Smooth muscle cell (in vitro differentiated cells): Measurements from ENCODE around the gene PTPN3. TPM values are rescaled to one million over a fixed set of nuclear protein-coding genes. Genes with fewer than 3 reads are reported as not detected.

Experiments
- DNase-seq: peaks from one replicate; lab custom pipeline; 2025; ENCODE audit not compliant: unreplicated experiment; lab: John Stamatoyannopoulos, UW
- H2AFZ ChIP-seq: fragments of 200-600 bp; sonication (generic); 2 replicates; pipeline ENCODE4 v1.6.0; 2016; ENCODE audit warnings: antibody characterized with exemption, low read depth, mild to moderate bottlenecking
- H3F3A ChIP-seq: fragments of 200-600 bp; sonication (generic); 2 replicates; pipeline ENCODE4 v1.6.0; 2017; ENCODE audit warnings: antibody characterized with exemption, low read depth
- H3K27ac ChIP-seq: fragments of 200-600 bp; sonication (generic); 2 replicates; pipeline ENCODE4 v1.5.1; 2016; ENCODE audit warnings: low read depth, mild to moderate bottlenecking
- H3K27me3 ChIP-seq: fragments of 200-600 bp; sonication (generic); 2 replicates; pipeline ENCODE4 v1.6.1; 2016; ENCODE audit warnings: low read depth, mild to moderate bottlenecking
- H3K36me3 ChIP-seq: fragments of 200-600 bp; sonication (generic); 2 replicates; pipeline ENCODE4 v1.5.1; 2016; ENCODE audit warnings: low read depth
- H3K4me1 ChIP-seq: fragments of 200-600 bp; sonication (generic); 2 replicates; pipeline ENCODE4 v1.5.1; 2016; ENCODE audit warnings: low read depth
- H3K4me2 ChIP-seq: fragments of 200-600 bp; sonication (generic); 2 replicates; pipeline ENCODE4 v1.6.0; 2016; ENCODE audit warnings: mild to moderate bottlenecking
- H3K4me3 ChIP-seq: fragments of 200-600 bp; sonication (generic); 2 replicates; pipeline ENCODE4 v1.5.1; 2016; ENCODE audit warnings: mild to moderate bottlenecking
- H3K79me2 ChIP-seq: fragments of 200-600 bp; sonication (generic); 2 replicates; pipeline ENCODE4 v1.6.0; 2016; ENCODE audit warnings: low read depth, mild to moderate bottlenecking
- H3K9ac ChIP-seq: fragments of 200-600 bp; sonication (generic); 2 replicates; pipeline ENCODE4 v1.6.0; 2016; ENCODE audit warnings: low read depth
- H3K9me3 ChIP-seq: fragments of 200-600 bp; sonication (generic); replicated peaks from 2 replicates; pipeline ENCODE4 v1.5.1; 2016; ENCODE audit warnings: low read depth
- H4K20me1 ChIP-seq: fragments of 200-600 bp; sonication (generic); 2 replicates; pipeline ENCODE4 v1.6.0; 2016; ENCODE audit warnings: low read depth
- CTCF ChIP-seq: fragments of 200-600 bp; sonication (generic); IDR thresholded peaks from 2 replicates; pipeline ENCODE4 v1.5.1; 2017; ENCODE audit warnings: borderline replicate concordance, mild to moderate bottlenecking, antibody characterized with exemption; ENCODE audit not compliant: insufficient read depth, poor library complexity, severe bottlenecking
- WGBS: methylation state at CpG from one replicate; pipeline ENCODE4 v1.1.7; 2016; ENCODE audit warnings: low lambda C conversion rate; 5-methylcytosine and 5-hydroxymethylcytosine counted together
- polyA plus RNA-seq: library from polyadenylated mRNA; unstranded; fragments of >200 nt; fragmentation: Nextera tagmentation; extraction: Ambion mirVana; gene quantifications from 2 replicates; pipeline ENCODE4 v1.2.1, GENCODE V29; 2016
- total RNA-seq: library from RNA; depleted of rRNA; stranded (reverse); fragments of >200 nt; gene quantifications from 2 replicates; pipeline ENCODE4 v1.2.3, GENCODE V29; 2014

The PTPN3 gene
- total and polyA plus RNA-seq, 2 experiments from 2014 or later = 2.2 to 5.5 TPM

- Histone ChIP-seq H3K79me2 (no peaks in the 10 kb centered on the region), H4K20me1 (no peaks in the 10 kb centered on the region), H3F3A (no peaks in the 10 kb centered on the region), H3K36me3 (no peaks in the 10 kb centered on the region), H3K27me3 (no peaks in the 10 kb centered on the region), H3K27ac (no peak overlapping the region), H3K9me3 (no peaks in the 10 kb centered on the region), H3K9ac (no peak overlapping the region), H3K4me2 (no peak overlapping the region), H3K4me3 (no peak overlapping the region), H3K4me1 (no peaks in the 10 kb centered on the region), H2AFZ (no peak overlapping the region)
- no peak for DNase-seq
- 82% methylated on average over 4 of the region's 4 CpGs for WGBS
- TF ChIP-seq CTCF = no peak
These were observed 20.7 kb upstream of the PTPN3 start for GRCh38 chr9:109518621-109519335.

- H3K4me1 ChIP-seq = no peaks in the 10 kb centered on the region
- H3K9ac ChIP-seq = no peak overlapping the region
- no peaks in the 10 kb centered on the region for H3K79me2 ChIP-seq
- no peak overlapping the region for H2AFZ ChIP-seq
- H3K27ac ChIP-seq = no peak overlapping the region
- no peaks in the 10 kb centered on the region for H3K36me3 ChIP-seq
- no peak overlapping the region for H3K4me3 ChIP-seq
- no peak for TF ChIP-seq CTCF
- no peaks in the 10 kb centered on the region for H3F3A ChIP-seq
- H3K27me3 ChIP-seq = peaks cover 4% of the 10 kb centered on the region
- WGBS = 95% methylated on average over 1 of the region's 1 CpG
- no peak overlapping the region for H3K4me2 ChIP-seq
- H4K20me1 ChIP-seq = no peaks in the 10 kb centered on the region
- no peak for DNase-seq
- no peaks in the 10 kb centered on the region for H3K9me3 ChIP-seq
These were observed 19.8 kb upstream of the PTPN3 start for GRCh38 chr9:109517901-109518377.

DNA sequence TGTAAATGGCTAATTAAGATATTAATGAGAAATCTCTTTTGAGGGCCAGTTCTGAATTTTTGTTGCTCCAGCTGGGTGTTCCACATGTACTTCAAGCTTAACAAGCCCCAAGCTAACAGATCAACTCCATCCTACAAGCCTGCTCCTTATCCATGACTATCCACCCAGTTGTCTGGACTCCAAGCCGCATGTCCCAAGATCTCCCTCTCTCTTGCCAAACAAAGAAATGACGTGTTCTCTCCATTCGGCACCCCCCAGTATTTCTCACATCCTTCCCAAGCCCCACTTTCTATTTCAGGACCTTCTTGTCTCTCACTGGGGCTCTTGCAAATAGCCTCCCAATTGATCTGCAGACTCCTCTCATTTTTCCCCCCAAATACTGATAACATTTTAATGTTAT, 15.8 kb upstream of the PTPN3 start:
- H3K27ac ChIP-seq = no peak overlapping the region
- H3K9me3 ChIP-seq = no peaks in the 10 kb centered on the region
- no peak overlapping the region for H3K4me2 ChIP-seq
- TF ChIP-seq CTCF = no peak
- H3F3A ChIP-seq = no peaks in the 10 kb centered on the region
- H3K36me3 ChIP-seq = no peaks in the 10 kb centered on the region
- WGBS = 97% methylated on average over 3 of the region's 3 CpGs
- H2AFZ ChIP-seq = no peak overlapping the region
- peaks cover 4% of the 10 kb centered on the region for H3K27me3 ChIP-seq
- H3K9ac ChIP-seq = no peak overlapping the region
- no peak overlapping the region for H3K4me3 ChIP-seq
- DNase-seq = no peak
- no peaks in the 10 kb centered on the region for H3K4me1 ChIP-seq
- H3K79me2 ChIP-seq = no peaks in the 10 kb centered on the region
- H4K20me1 ChIP-seq = no peaks in the 10 kb centered on the region
